Tibial nerve (tissue), 4 donors: ENCODE data around the gene IZUMO4.

ENCODE experiments used
- CTCF ChIP-seq, 5 experiments: fragments of 200-600 bp in 3 of 5; fragments of 450-650 bp in 2 of 5; sonication (generic) in 3 of 5; IDR thresholded peaks; one replicate each; pipeline ENCODE4 v1.5.1; 2016 to 2019; ENCODE audit warnings: antibody characterized with exemption in 5 of 5, mild to moderate bottlenecking in 3 of 5, moderate library complexity in 2 of 5
- EP300 ChIP-seq, 2 donors: sonication (generic); formaldehyde crosslinking; IDR thresholded peaks; one replicate each; pipeline ENCODE4 v1.6.1; 2017; ENCODE audit warnings: antibody characterized with exemption in 2 of 2, mild to moderate bottlenecking in 1 of 2
- POLR2A ChIP-seq, 2 donors: fragments of 450-650 bp; IDR thresholded peaks; one replicate each; pipeline ENCODE4 v1.6.1; 2017; ENCODE audit warnings: antibody characterized with exemption in 2 of 2, mild to moderate bottlenecking in 2 of 2, moderate library complexity in 2 of 2

GRCh38 chr19:2140138-2140569, 43.4 kb downstream of the IZUMO4 start:
- TF ChIP-seq CTCF (IDR thresholded peaks at IDR 0.05) (no peak), POLR2A (IDR thresholded peaks at IDR 0.05) (no peak), EP300 (IDR thresholded peaks at IDR 0.05) (no peak)
